Measurements from ENCODE around the gene MELTF.

Gene MELTF

GRCh38 chr3:196991581-196992460, 37.8 kb downstream of the MELTF start:
- no peak for DNase-seq

GRCh38 chr3:196990601-196991007, 39.0 kb downstream of the MELTF start:
- DNase-seq, result no peak

DNA sequence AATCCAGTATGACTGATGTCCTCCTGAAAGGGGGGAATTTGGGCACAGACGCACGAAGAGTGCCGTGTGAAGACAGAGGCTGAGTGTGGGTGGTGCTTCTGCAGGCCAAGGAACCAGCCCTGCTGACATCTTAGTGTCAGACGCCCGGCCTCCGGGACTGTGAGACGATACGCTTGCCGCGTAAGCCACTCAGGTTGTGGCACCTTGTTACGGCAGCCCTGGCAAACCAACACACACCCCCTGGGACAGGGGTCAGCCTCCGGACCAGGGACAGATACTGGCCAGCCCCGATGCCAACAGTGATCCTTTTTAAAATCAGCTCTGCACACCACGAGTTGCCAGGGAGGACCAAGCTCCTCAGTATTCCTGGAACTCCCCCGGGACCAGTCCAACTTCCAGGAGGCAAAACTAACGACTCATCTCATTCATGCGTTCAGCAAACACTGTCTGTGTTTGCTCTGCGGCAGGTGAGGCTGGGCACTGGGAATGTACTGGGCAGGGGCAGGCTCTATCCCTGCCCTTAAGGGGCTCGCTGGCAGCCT, 39.8 kb downstream of the MELTF start:
- peak in 1 of 2 experiments; percentile 26 for DNase-seq

DNA sequence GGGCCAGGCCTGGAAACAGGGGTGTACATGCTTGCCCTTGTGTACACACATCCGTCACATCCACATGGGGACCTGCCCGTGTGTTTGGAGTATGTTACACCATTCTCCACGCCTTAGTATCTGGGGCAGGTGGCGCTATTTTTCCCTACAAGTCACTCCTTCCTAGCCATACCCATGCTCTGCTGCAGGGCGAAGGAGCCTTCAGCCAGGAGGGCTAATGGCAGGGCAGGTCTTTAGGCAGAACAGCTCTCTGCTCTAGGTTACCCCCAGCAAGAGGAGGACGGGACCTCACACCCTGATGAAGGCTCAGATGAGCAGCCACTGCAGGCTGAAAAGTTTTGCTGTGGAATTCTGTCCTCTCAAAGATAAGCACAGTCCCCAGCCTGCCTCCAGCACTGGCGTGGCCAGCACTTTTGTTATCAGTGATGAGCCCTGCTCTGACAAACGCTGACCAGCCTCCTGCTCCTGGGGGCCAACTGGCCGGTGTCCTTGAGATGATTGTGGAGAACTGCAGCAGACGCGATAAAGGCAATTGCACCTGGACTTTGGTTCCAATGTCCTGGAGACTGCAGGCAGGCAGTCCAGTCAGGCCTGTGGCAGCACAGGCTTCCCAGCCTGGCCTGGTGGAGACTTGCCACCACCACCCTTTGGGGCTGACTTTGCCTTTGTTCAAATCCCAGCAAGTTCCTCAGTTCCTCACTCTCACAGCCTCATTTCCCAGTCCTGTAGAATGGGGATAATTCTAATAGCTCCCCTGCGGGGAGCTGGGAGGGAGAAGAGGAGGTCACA, 41.2 kb downstream of the MELTF start:
- no peak for DNase-seq

- DNase-seq, result no peak
Observed at GRCh38 chr3:196987022-196987421, 42.6 kb downstream of the MELTF start.

- DNase-seq, result no peak
Observed at GRCh38 chr3:196985954-196986885, 43.4 kb downstream of the MELTF start.

DNA sequence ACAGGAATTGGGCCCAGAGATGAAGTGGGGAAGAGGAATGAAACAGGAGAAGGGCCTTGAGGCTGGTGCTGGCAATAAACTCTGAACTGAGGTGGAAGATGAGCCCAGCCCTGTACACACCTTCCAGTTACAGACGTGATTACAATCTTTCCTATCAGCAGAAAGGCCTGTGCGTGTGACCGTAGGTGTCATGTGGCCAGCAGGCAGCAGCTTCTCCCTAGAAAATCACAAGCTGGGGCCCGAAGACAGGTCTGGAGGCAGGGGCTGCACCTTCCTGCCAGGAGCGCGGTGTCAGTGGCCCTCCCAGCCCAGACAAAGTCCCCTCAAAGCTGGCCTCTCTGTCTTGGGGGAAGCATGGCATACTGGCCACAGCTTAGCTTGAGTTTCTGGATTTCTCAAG, 44.3 kb downstream of the MELTF start:
- no peak for DNase-seq

GRCh38 chr3:196983186-196983585, 46.4 kb downstream of the MELTF start:
- DNase-seq, result no peak

GRCh38 chr3:196981657-196982056, 48.0 kb downstream of the MELTF start:
- no peak for DNase-seq

- DNase-seq, result no peak
Observed at GRCh38 chr3:196979545-196979944, 50.1 kb downstream of the MELTF start.

GRCh38 chr3:196976941-196977340, 52.7 kb downstream of the MELTF start:
- DNase-seq, result no peak

DNA sequence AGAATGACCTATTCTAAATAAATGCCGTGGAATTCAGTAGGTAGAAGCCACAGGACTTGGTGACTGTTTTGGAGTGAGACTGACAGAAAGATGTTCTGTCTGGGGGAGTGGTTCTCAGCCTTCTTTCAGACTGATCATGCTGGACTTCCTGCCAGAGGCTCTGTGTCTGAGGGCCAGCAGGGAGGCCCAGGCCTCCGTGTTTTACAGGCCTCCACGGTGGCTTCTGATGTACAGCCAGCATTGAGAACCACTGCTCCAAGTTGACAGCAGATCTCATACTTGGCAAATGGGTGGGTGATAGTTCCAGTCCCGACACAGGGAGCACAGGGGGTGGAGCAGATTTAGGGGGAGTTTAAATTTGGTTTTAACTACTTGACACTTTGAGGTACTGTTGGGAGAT, 54.3 kb downstream of the MELTF start:
- no peak for DNase-seq

GRCh38 chr3:196974661-196975060, 55.0 kb downstream of the MELTF start:
- DNase-seq, result no peak

DNA sequence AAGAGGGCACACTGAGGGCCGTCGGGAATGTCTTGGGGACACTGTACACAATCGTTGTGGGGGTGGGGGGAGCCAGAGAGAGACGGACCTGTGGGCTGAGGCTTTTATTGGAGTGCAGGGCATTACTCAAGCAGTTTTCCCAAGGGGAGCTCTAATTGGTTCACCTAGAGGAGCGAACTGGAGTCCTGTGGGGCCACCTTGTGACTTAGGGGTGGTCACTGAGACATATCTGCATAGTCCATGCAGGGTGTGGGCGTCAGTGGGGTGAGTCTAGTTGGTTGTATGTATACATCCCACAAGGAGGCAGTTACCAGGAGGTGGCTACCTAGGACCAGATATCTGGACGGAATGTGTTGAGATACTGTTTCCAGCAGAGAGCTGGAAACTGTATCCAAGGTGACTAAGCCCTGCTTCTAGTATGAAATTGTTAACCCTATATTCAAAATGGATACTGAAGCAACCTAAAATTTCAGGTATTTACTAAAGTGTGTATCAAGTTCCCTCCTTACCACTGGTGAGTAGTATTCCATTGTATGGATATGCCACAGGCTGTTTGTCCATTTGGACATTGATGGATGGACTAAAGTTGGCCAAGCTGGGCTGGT, 58.4 kb downstream of the MELTF start:
- no peak for DNase-seq

DNA sequence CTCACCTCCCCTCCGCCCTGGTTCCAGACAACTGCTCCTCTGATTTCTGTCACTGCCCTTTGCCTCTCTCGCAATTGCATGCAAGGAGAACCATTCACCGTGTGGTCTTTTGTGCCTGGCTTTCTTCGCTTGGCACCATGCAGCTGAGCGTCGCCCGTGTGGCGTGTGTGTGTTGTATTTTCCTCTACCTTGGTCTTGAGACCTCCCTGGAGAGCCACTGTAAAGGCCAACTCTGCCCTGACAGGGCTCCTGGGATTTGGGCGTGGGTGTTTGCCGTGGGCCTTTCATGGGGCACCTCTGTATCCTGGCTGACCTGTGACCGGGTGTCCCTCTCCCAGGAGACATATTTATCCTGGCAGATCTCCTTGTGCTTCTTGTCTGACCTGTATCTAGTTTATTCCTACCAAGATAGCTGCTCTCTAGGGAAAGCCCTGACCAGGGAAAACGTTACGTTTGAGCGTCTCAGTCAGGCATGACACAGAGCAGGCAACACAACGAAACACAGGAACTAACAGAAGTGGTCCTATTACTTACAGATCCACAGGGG, 59.0 kb downstream of the MELTF start:
- no peak for DNase-seq

DNA sequence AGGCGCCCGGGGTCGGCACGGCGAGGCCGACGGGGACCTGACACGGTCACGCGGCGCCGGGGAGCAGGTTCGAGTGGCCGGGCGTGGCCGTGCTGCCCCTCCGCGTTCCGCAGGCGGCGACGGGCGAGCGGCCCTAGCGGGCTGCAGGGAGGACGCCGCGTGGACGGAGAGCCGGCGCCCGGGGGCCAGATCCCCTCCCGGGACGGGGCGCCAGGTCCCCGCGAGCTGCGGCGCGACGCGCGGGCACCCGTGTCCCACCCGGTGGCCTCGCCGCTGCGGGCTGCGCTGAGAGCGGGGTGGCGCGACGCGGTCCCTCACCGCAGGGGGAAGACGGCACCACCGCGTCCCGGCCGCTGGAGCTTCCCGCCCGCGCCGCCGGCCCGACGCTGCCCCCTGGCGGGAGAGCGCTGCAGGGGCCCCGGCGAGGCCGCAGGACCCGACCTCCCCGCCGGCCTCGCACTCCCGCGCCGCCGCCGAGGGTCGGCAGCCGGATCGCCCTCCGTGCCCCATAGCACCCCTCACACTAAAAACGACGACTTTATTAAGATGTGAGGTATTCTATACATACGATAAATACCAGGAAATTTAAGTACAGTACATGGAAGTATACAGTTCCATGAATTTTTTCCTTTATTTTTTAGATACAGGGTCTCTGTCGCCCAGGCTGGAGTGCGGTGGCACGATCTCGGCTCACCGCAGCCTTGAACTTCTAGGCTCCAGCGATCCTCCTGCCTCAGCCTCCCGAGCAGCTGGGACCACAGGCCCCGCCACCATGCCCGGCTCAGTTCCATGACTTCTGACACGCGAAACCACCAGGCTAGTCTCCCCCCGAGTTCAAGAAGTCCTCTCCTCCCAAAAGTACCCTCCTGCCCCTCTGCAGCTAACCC, 59.7 kb downstream of the MELTF start:
- DNase-seq, result no peak

DNA sequence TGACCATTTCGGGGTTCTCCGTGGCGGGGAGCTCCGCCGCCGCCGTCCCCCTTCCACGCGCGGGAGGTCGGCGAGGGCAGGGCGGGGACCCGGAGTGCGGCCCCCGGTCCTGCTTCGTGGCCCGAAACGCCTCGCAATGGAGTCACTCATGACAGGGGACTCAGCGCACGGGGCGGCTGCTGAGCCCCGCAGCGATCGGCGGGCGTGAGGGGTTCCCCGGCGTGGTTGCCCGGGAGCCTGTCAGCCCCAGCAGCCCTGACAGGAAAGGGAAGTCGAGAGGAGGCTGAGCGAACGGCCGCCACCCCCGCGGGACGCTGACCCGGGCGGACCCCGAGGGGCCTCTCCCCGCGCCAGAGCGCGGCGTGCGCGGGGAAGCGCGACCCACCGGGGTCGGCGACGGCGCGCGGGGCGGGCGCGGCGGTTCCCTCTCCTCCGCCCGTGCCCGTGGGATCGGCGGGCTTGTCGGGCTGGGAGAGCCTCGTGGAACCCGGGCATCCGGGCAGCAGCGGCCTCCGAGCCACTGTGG, 60.4 kb downstream of the MELTF start:
- no peak for DNase-seq

GRCh38 chr3:196968233-196969133, 61.1 kb downstream of the MELTF start, which contains the start of gene PIGZ:
TSS of gene PIGZ (minus strand) at chr3:196968833. CDS start at chr3:196952031, 16,802 bp downstream.
- DNase-seq, result no peak

Measured in SHP77 (cell line).